Type B pancreatic cell (in vitro differentiated cells): Measurements from ENCODE around the gene RIPOR2. TPM values are rescaled to one million over a fixed set of nuclear protein-coding genes. Genes with fewer than 3 reads are reported as not detected.

ENCODE experiments used
- DNase-seq: peaks from one replicate; pipeline ENCODE4 v3.0.0; 2021; ENCODE audit warnings: mixed read lengths; ENCODE audit not compliant: unreplicated experiment; ENCODE audit errors: extremely low spot score
- H3K27ac Mint-ChIP-seq: 2 replicates; pipeline ENCODE4 v1.8.0; 2021; ENCODE audit warnings: mild to moderate bottlenecking, mixed read lengths
- H3K27me3 Mint-ChIP-seq: 2 replicates; pipeline ENCODE4 v1.8.0; 2021; ENCODE audit warnings: mixed read lengths
- H3K36me3 Mint-ChIP-seq: 2 replicates; pipeline ENCODE4 v1.8.0; 2021; ENCODE audit warnings: mixed read lengths
- H3K4me1 Mint-ChIP-seq: one replicate; pipeline ENCODE4 v1.8.0; 2021; ENCODE audit warnings: mixed read lengths; ENCODE audit not compliant: unreplicated experiment
- H3K4me3 Mint-ChIP-seq: 2 replicates; pipeline ENCODE4 v1.8.0; 2021; ENCODE audit warnings: mild to moderate bottlenecking, mixed read lengths
- H3K9me3 Mint-ChIP-seq: 2 replicates; pipeline ENCODE4 v1.8.0; 2021; ENCODE audit warnings: mixed read lengths
- total RNA-seq: library from RNA; stranded (reverse); gene quantifications from 2 replicates; pipeline ENCODE4 v1.2.1, GENCODE V29; 2021; ENCODE audit warnings: low replicate concordance
- TF ChIP-seq, protein P1 (sequence below): fragments of 200-600 bp; sonication (generic); conservative IDR thresholded peaks from 2 replicates; pipeline ENCODE4 v1.5.0; 2021; ENCODE audit warnings: antibody characterized with exemption, mild to moderate bottlenecking

Gene RIPOR2
- total RNA-seq, 1 donor from 2014 or later, result 4.2 TPM

DNA sequence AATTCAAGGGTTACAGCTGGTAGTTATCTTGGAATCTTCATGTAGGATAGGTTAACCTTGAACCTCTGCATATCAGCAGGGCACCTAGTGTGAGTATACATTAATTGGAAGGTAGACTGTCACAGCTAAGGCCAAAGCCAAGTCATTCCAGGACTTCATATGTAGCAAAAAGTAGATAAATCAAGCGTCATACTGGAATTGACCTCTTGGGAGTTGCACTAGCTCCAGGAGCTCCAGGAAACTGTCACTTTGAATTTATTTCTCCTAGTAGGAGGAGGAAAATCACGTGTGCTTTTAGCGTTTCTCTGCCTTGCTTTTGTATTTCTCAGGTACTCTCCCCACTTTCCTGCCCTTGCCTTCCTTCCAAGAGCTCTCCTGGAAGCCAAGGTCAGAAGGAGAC lies 30.3 kb downstream of the RIPOR2 start:
- H3K4me1 Mint-ChIP-seq, result peaks cover 32% of the 10 kb centered on the region
- H3K27ac Mint-ChIP-seq, result no peak overlapping the region
- no peak for DNase-seq
- H3K36me3 Mint-ChIP-seq, result peaks cover 4% of the 10 kb centered on the region
- no peak overlapping the region for H3K4me3 Mint-ChIP-seq
- TF ChIP-seq, protein P1, sequence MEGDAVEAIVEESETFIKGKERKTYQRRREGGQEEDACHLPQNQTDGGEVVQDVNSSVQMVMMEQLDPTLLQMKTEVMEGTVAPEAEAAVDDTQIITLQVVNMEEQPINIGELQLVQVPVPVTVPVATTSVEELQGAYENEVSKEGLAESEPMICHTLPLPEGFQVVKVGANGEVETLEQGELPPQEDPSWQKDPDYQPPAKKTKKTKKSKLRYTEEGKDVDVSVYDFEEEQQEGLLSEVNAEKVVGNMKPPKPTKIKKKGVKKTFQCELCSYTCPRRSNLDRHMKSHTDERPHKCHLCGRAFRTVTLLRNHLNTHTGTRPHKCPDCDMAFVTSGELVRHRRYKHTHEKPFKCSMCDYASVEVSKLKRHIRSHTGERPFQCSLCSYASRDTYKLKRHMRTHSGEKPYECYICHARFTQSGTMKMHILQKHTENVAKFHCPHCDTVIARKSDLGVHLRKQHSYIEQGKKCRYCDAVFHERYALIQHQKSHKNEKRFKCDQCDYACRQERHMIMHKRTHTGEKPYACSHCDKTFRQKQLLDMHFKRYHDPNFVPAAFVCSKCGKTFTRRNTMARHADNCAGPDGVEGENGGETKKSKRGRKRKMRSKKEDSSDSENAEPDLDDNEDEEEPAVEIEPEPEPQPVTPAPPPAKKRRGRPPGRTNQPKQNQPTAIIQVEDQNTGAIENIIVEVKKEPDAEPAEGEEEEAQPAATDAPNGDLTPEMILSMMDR, result no peak
- H3K9me3 Mint-ChIP-seq, result peaks cover 9% of the 10 kb centered on the region
- H3K27me3 Mint-ChIP-seq, result peaks cover 23% of the 10 kb centered on the region

DNA sequence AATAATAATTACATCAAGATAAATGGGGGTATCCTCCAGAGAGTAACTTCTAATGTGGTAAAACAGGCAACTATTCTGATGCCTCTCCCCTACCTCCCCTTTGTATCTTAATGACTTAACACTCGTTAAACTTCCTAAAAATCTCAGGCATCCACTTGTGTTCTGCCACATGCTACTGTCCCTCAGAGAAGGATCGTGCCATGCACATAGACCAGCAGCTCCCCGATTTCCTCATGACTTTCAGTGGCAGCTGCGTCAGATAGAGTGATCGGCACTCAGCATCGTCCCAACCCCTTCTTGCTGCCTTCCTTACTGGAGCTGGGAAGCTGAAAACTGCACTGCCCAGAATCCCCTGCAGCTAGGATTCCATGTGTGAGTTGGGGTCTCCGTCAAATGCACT lies 32.1 kb downstream of the RIPOR2 start:
- TF ChIP-seq, protein P1, result no peak
- Mint-ChIP-seq H3K36me3 (peaks cover 4% of the 10 kb centered on the region), H3K9me3 (peaks cover 9% of the 10 kb centered on the region), H3K27me3 (peaks cover 5% of the 10 kb centered on the region), H3K4me1 (peaks cover 24% of the 10 kb centered on the region), H3K4me3 (no peak overlapping the region), H3K27ac (no peak overlapping the region)
- no peak for DNase-seq

DNA sequence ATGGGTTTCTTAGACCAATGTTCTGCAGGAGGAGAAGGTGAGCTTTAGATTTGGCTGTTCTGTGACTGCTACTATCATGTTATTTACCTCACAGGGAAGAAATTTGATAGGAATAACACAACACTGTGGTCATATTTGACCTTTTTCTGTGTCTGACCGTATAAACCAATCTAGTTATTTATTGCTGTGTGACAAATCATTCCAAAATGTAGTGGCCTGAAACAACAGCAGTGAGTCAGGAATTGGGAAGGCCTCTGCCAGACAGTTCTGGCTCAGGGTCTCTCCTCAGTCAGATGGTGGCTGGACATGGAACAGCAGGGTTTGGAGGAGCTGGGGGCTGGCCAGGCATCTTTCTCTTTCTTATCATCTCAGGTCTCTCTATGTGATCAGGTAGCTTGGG lies 33.0 kb downstream of the RIPOR2 start:
- peaks cover 4% of the 10 kb centered on the region for H3K36me3 Mint-ChIP-seq
- peaks cover 9% of the 10 kb centered on the region for H3K9me3 Mint-ChIP-seq
- H3K27ac Mint-ChIP-seq, result no peak overlapping the region
- TF ChIP-seq, protein P1, result no peak
- no peaks in the 10 kb centered on the region for H3K27me3 Mint-ChIP-seq
- DNase-seq, result no peak
- peaks cover 23% of the 10 kb centered on the region for H3K4me1 Mint-ChIP-seq
- H3K4me3 Mint-ChIP-seq, result no peak overlapping the region

- H3K4me1 Mint-ChIP-seq, result peaks cover 18% of the 10 kb centered on the region
Observed at GRCh38 chr6:24901698-24902328, 33.9 kb downstream of the RIPOR2 start.

GRCh38 chr6:24900917-24901697 lies 34.7 kb downstream of the RIPOR2 start:
- Mint-ChIP-seq H3K4me1 (peaks cover 18% of the 10 kb centered on the region), H3K4me3 (no peak overlapping the region), H3K36me3 (peaks cover 4% of the 10 kb centered on the region), H3K9me3 (peaks cover 9% of the 10 kb centered on the region), H3K27me3 (no peaks in the 10 kb centered on the region), H3K27ac (no peak overlapping the region)
- TF ChIP-seq, protein P1, result no peak
- no peak for DNase-seq

More at GRCh38 chr6:24901698-24902328, 33.9 kb downstream of the RIPOR2 start:
- TF ChIP-seq, protein P1, result no peak
- Mint-ChIP-seq H3K36me3 (peaks cover 4% of the 10 kb centered on the region), H3K27me3 (no peaks in the 10 kb centered on the region), H3K27ac (no peak overlapping the region), H3K4me3 (no peak overlapping the region), H3K9me3 (peaks cover 9% of the 10 kb centered on the region)
- DNase-seq, result no peak
